Measurements from ENCODE around the gene PRKCI.

DNA sequence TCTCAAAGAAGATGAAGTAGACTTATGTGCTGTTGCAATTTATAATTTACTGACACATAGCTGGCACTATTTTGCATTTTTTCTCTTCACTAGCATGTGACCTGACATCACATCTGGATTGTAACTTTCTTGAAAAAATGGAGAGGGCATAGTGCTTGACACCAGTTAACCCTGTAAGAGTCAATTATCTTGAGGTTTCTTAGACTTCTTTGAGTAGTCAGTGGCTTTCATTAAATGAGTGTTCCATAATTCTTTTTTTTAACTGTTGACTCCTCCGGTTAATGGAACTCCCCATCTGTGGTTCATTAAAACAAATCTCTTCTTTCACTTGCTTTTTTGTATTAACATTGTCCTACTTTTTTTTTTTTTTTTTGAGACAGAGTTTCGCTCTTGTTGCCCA is 16.9 kb upstream of the PRKCI start:
- TF ChIP-seq, protein P1, sequence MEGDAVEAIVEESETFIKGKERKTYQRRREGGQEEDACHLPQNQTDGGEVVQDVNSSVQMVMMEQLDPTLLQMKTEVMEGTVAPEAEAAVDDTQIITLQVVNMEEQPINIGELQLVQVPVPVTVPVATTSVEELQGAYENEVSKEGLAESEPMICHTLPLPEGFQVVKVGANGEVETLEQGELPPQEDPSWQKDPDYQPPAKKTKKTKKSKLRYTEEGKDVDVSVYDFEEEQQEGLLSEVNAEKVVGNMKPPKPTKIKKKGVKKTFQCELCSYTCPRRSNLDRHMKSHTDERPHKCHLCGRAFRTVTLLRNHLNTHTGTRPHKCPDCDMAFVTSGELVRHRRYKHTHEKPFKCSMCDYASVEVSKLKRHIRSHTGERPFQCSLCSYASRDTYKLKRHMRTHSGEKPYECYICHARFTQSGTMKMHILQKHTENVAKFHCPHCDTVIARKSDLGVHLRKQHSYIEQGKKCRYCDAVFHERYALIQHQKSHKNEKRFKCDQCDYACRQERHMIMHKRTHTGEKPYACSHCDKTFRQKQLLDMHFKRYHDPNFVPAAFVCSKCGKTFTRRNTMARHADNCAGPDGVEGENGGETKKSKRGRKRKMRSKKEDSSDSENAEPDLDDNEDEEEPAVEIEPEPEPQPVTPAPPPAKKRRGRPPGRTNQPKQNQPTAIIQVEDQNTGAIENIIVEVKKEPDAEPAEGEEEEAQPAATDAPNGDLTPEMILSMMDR (IDR thresholded peaks at IDR 0.05) = no peak
- no peak for TF ChIP-seq POLR2A (IDR thresholded peaks at IDR 0.05)
